ENCODE results near the gene THAP4.

The THAP4 gene

DNA sequence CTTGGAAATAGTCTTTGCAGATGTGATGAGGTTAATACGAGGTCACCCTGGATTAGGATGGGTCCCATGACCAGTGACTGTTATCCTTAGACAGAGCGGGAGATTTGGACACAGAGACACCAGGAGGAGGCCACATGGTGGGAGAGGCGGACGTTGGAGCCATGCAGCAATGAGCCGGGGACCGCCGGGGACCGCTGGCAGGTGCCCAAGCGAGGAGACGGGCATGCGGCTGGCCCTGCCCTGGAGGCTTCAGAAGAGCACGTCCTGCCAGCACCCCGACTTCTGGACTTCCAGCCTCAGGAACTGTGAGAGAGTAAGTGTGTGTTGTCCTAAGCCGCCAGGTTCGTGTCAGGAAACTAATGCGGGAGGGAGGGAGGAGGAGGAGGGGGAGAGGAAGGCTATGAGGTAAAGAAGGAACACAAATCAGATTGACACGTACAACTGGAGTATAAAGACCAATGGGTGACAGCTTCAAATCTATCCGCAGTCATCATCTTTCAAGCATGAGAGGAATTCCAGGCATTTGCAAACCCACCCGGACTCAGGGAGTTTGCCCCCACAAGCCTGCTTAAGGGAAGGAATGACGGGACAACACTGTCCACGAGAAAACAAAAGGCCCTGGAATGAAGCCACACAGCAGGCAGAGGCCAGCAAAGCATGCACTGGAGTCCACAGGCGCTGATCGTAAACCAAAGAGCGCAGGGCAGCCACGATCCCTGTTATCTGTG lies 90.0 kb downstream of the THAP4 start:
- DNase-seq (ENCODE audit: low spot score) = peak; percentile 96

DNA sequence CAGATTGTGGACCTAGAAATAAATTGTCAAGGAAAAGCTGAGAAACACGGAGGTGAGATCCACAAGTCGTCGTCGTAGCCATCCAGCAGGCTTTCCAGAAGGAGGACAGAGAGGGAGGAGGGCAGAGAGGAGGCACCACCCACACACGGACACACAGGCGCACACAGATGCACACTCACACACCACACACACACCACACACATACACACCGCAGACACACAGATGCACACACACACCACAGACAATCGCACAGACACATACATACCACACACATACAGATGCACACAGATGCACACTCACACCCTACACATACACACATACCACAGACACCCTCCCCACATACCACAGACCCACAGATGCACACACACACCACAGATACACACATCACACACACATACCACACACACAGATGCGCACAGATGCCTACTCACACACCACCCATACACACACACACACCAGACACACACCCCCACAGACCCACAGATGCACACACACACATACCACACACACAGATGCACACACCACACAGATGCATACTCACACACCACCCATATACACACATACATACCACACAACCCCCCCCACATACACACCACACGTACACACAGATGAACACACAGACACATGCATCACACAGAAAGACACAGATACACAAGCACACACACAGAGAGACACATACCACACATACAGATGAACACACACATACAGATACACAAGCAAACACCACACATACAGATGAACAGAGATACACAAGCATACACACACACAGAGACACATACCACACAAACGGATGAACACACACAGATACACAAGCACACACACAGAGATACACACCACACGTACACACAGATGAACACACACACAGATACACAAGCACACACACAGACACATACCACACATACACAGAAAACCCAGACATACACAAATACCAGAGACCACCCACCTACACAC lies 91.2 kb downstream of the THAP4 start:
- DNase-seq (ENCODE audit: low spot score) = no peak

DNA sequence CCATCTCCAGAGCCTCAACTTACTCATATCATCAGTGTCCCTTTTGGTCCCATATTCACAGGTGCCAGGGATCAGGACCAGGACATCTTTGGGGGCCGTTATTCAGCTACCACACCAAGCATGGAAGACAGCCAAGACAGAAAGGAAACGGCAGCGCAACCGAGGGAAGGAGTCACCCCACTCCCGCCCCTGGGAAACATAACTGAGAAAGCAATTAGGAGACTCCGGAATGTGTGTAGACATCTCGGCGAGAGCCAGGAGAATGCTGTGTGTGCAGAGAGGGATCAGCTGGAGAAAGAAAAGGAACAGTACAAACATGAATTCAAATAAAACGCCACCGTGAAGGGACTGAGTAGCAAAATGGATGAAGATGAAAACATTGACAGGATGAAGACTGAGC lies 91.9 kb downstream of the THAP4 start:
- peak; percentile 39 for DNase-seq (ENCODE audit: low spot score)

DNA sequence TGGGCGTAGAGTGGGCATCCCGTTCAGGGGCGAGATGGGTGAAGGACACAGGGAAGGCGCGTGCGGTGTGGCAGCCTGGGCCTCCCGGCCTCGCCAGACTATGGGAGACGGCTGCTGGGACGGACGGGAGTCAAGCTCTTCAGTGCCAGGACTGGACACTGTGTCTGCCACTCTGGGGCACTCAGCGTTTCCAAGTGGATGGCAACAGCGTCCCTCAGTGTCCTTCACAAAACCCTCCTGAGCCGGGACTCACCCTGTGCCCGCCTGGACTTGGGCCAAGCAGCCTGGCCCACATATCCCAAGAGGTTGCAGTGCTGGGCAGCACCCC lies 94.7 kb downstream of the THAP4 start:
- no peak for DNase-seq (ENCODE audit: low spot score)

DNA sequence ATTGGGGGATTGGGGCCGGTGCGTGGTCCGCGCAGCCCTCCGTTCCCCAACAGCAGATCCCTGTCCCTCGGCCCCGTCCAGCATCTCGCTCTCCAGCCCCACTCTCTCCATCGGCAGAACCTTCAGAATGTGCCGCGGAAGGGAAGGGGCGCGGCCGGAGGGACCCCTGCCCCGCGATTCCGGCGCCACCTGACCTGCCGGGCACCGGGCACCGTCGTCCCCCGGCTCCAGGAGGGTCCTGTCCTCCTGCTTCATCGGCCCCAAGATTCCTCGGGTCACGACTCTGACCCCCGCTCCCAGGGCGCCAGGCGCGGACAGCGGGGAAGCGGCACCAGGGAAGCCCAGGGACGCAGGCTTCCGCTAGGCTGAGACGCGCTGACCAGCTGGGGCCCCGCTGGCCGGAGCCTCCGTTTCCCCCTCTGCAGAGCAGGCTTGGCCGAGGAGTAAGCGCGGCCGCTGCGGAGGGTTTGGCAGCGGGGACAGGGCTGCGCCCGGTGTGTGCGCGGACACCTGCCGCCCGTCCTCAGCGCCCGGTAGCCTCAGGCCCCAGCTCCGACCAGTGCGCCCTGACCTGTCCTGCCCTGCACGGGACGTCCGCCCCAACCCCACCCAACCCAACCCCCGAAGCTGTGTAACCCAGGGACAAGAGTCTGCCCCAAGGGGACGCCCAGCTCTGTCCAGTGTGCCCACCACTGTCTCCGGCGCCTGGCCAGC lies 95.2 kb downstream of the THAP4 start:
- DNase-seq (ENCODE audit: low spot score) = no peak

DNA sequence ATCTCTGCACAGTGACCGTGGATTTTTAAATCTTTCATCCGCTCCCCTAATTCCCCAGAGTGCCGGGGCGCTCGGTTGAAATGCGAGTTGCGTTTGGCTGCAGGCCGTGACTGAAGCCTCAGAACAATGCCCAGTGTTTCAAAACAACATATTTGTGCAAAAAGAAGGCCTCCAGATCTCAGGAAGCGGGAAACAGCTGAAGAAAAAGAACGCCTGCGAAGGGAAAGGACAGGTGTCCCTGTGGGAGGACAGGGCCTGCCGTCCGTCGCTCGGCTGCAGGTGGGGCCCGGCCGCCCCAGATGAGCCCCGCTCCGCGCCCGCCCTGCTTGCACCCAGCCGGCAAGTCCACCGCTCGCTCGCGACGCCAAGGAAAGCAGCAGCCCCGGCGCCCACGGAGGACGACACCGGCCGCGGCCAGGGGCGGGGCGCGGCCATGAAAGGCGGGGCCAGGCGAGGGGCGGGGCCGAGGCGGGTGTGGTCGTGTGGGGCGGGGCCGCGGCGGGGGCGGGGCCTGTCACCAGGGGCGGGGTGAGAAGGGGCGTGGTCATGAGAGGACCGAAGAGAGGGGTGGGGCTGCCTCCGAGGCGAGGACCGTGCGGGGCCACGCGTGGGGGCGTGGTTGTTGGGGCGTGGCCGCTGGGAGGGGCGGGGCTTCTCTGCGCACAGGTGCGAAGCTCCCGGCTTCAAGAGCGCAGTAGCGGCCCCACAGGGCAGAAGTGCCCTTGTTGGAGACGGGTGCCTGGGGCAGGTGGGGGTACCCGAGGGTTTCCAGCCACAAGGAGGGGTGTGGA lies 96.0 kb downstream of the THAP4 start:
- DNase-seq (ENCODE audit: low spot score) = peak; percentile 57

DNA sequence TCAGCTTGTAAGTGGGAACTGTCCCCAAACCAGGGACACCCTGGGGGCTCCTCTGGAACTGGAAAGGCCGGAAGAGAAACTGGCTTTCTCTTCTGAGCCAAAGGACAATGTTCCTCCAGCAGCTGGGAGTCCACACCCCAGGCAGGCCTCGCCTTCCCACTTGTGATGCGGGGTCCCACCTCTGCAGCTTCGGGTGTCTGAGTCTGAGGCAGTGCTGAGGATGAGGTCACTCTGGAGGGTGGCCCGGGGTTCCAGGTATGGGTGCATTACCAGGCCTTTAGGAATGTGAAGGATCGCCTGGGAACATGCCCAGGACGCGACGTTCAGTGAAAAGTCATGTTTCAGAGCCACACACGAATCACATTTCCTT lies 96.6 kb downstream of the THAP4 start:
- peak; percentile 79 for DNase-seq (ENCODE audit: low spot score)

DNA sequence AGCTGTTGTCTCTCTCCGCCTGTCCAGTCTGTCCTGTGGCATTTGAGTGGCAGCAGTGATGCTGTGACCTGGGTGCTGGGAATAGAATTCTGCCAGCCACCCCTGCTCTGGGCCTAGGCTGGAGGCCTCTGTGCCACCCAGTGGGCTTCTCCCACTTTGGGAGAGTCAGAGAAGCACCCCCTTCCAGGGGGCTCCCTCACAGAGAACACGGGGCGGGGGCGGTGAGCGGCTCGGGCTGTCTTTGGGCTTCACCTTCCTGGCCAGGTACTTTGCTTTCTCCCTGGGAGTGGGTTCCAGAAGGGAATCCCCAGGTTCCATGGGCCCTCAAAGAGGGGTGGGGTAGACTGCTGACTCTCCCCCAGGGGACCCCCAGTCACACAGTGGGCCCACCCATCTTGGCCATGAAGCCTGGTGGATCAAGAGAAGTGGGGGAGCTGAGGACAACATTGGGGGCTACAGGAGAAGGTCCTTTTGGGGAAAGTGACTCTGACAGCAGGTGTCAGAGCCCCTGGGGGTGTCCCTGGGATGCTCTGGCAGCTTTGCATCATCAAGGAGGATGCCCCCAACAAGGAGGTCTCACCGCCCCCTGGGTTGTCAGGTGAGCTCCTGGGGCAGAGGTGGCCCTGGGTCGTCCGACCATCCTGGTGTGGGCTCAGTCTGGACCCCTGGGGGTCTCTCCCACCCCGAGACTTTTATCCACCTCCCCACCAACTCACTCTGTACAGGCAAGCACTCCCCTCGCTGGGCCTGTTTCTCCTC lies 97.2 kb downstream of the THAP4 start:
- DNase-seq (ENCODE audit: low spot score) = no peak

DNA sequence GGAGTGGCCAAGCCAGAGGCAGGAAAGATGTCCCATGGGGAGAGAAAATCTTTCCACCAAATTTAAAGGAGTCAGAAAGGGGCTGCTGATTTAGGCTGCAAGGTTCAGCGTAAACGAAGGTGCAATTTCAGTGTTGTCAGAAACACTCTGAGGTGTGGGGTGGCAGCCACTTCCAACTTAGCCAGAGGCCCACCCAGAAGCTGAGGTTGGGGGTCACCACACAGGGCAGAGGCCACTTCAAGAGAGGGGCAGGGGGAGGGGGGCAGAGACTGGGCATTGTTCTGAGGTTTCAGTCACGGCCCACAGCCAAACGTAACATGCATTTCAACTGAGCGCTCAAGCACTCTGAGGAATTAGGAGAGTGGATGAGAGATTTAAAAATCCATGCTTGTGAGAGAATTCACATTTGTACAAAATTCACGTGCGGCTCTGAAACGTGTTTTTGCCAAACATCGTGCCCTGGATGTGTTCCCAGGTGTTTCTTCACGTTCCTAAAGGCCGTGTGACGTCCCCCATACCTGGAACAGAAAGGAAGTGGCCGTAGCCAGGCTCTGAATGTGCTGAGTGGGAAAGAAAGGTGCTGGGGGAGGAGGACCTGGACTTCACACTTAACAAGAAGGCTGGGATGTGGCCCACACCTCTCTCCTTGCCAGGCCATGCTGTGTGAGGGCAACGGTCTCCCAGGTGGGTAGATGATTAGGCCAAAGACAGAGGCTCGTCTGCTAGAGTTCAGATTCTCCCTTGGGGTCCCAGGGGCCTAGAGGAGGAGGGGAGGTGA lies 97.9 kb downstream of the THAP4 start:
- no peak for DNase-seq (ENCODE audit: low spot score)

DNA sequence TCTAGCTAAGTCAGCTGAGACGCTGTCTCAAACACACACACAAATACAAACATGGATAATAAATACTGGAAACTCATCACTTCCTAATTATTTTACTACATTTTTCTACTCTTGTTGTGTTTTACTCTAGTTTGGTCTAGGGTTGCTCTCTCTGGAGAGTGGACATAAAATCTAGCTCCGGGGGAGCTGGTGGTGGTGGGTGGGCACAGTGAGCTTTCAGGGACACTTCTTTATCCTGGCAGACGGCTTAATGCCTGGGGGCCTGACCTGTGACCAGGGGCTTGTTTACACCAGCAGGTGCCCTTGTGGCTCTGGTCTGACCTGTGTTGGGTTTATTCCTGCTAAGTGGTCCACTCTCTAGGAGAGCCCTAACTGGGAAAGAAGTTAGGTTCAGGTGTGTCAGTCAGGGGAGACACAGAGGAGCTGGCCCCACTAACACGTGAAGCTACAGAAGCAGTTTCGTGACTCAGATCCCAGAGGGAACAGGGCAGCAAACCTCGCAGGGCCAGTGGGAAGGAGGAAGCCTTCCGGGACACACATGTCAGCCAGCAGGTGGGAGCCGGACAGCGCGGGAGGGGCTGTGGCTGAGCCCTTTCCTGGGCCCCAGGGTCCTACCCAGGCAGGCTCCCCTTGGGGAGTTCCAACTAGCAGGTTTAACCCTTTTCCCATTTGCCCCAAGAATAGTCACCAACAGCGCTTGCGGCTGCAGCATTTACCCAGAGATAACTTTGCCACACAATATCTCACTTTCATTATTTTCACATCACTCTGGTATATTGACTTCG lies 100.9 kb downstream of the THAP4 start:
- no peak for DNase-seq (ENCODE audit: low spot score)

DNA sequence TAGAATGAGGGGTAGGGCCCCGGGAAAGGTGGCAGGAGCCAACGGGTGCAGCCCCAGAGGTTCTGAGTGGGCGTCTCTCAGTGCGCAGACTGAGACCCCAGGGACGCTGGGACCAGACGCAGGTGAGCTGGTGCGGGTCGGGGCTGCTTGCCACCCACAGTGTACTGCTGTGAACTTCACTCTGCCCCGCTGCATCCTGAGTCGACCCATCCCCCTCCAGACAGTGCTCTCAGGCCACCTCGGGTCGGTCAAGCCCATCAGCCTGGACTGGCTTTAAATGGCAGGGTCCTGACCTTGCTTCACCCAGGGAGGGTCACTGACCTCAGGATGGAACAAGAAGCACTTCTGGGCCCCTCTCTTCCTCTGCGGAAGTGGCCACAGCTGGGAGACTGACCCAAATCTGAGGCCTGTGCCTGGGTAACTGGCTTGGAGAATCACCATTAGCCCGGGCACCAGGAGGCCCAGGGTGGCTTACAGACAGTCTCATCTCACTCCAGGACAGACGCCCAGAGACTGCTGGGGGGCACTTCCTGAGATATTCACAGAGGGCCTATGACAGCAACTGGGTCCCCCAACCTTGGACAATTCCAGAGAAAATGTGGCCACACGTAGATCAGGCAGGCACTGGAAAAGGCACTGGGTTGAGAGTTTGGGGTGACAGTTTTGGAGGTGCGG lies 102.1 kb downstream of the THAP4 start:
- DNase-seq (ENCODE audit: low spot score) = no peak
